Measurements from ENCODE around the gene NEK8. TPM values are rescaled to one million over a fixed set of nuclear protein-coding genes. Genes with fewer than 3 reads are reported as not detected.
A peak's percentile ranks its signal among the peaks of the same experiment; 100 is the strongest.

Gene NEK8
- total RNA-seq, 3 donors from 2014 or later, result 3.4 to 7.9 (median 6.8) TPM

- DNase-seq, result peak in 2 of 3 donors; percentile 46 to 65
- no peak for ATAC-seq
- H3K4me1 ChIP-seq (ENCODE audit: low read depth), result peaks cover 12% of the 10 kb centered on the region
- intact Hi-C loops (cut with DNase I, micrococcal nuclease), result no loop called here
- no peaks in the 10 kb centered on the region for H3K36me3 ChIP-seq (ENCODE audit: low read depth)
- no peak for TF ChIP-seq CTCF (IDR thresholded peaks at IDR 0.05)
- no peaks in the 10 kb centered on the region for H3K9me3 ChIP-seq
- no peak overlapping the region for H3K4me3 ChIP-seq
Observed at GRCh38 chr17:28738680-28739384, 10.2 kb downstream of the NEK8 start.

- no peaks in the 10 kb centered on the region for H3K36me3 ChIP-seq (ENCODE audit: low read depth)
- peaks cover 18% of the 10 kb centered on the region for H3K4me1 ChIP-seq (ENCODE audit: low read depth)
- H3K4me3 ChIP-seq, result no peak overlapping the region
- H3K9me3 ChIP-seq, result no peaks in the 10 kb centered on the region
- ATAC-seq (no peak), DNase-seq (peak in 2 of 3 donors; percentile 25 to 33)
- TF ChIP-seq CTCF (IDR thresholded peaks at IDR 0.05), result no peak
- intact Hi-C loops (cut with DNase I, micrococcal nuclease), result no loop called here
Observed at GRCh38 chr17:28740406-28741357, 12.1 kb downstream of the NEK8 start.

- intact Hi-C loops (cut with DNase I, micrococcal nuclease), result no loop called here
Observed at GRCh38 chr17:28741358-28742349, 13.1 kb downstream of the NEK8 start.

GRCh38 chr17:28743243-28744103 is 14.9 kb downstream of the NEK8 start, which contains the start of gene TRAF4:
Gene TRAF4 (plus strand): TSS chr17:28744011. CDS start chr17:28744113, 102 bp downstream.
- H3K4me1 ChIP-seq (ENCODE audit: low read depth), result peaks cover 42% of the 10 kb centered on the region
- intact Hi-C loops (cut with DNase I, micrococcal nuclease), result no loop called here
- H3K9me3 ChIP-seq, result no peaks in the 10 kb centered on the region
- no peak for TF ChIP-seq CTCF (IDR thresholded peaks at IDR 0.05)
- peak; percentile 88 to 92 (median 90) for DNase-seq
- no peaks in the 10 kb centered on the region for H3K36me3 ChIP-seq (ENCODE audit: low read depth)
- H3K4me3 ChIP-seq, result peak within 1 kb of the TSS; percentile 75
- peak; percentile 68 for ATAC-seq

More at GRCh38 chr17:28741358-28742349, 13.1 kb downstream of the NEK8 start:
- ATAC-seq, result no peak
- Histone ChIP-seq H3K4me3 (no peak overlapping the region), H3K36me3 (ENCODE audit: low read depth) (no peaks in the 10 kb centered on the region), H3K4me1 (ENCODE audit: low read depth) (peaks cover 28% of the 10 kb centered on the region), H3K9me3 (no peaks in the 10 kb centered on the region)
- no peak for TF ChIP-seq CTCF (IDR thresholded peaks at IDR 0.05)
- peak in 2 of 3 donors; percentile 45 to 51 for DNase-seq

All from mucosa of descending colon (tissue), 3 donors.